K562 (cell line): ENCODE measurements around the gene WDHD1. TPM values are rescaled to one million over a fixed set of nuclear protein-coding genes. Genes with fewer than 3 reads are reported as not detected.

Experiments used
- ATAC-seq: fragments of 200-7000 bp; cut with Tn5 transposase; 3 replicates; pipeline ENCODE4 v1.9.1; 2020; ENCODE audit warnings: moderate library complexity
- BruUV-seq: library from RNA; stranded (reverse); fragments of 400-500 nt; replicated peaks from 2 replicates; lab custom pipeline; 2021; lab: Mats Ljungman, UMichigan
- CTCF ChIA-PET: fragments of 300-600 bp; formaldehyde crosslinking; extraction: SDS; loops from one replicate; lab custom pipeline; 2021; ENCODE audit warnings: low intra/inter-chr PET ratio; lab: Yijun Ruan, JAX
- POLR2A ChIA-PET: fragments of 300-600, 350-650 bp; sonication (Branson Sonifier 250); formaldehyde crosslinking; extraction: SDS; loops from one replicate; lab custom pipeline; 2021; ENCODE audit warnings: antibody characterized with exemption, inconsistent platforms; lab: Yijun Ruan, JAX
- DNase-seq, 4 experiments: peaks; one replicate each; pipeline versions ENCODE4 v3.0.0 to v3.0.0-alpha.2; 2011 to 2018; ENCODE audit warnings: low spot score in 3 of 4, mixed read lengths in 3 of 4; ENCODE audit errors: extremely low read depth in 1 of 4
- FAIRE-seq: peaks from 2 replicates; lab custom pipeline; 2011; peaks lifted over from hg19 to GRCh38; lab: Jason Lieb, UNC
- H2AFZ ChIP-seq: 2 replicates; pipeline ENCODE4 v1.6.0; 2011; ENCODE audit warnings: low read depth, low read length, control low read depth, inconsistent platforms
- H3K27ac ChIP-seq: fragments of 200-600 bp; 3 replicates; pipeline ENCODE4 v1.8.0; 2011; ENCODE audit warnings: low read depth, mild to moderate bottlenecking, control low read depth, inconsistent platforms, low read length, moderate library complexity, mixed read lengths; ENCODE audit errors: extremely low read depth
- H3K27me3 ChIP-seq, 2 experiments: fragments of 300-600 bp in 1 of 2; 2 replicates in 1 of 2; 3 replicates in 1 of 2; pipeline versions ENCODE4 v1.6.0 to v1.8.0; 2011; ENCODE audit warnings: inconsistent platforms in 2 of 2, low read length in 2 of 2, mild to moderate bottlenecking in 1 of 2, mixed read lengths in 1 of 2, moderate library complexity in 1 of 2; ENCODE audit not compliant: control insufficient read depth in 2 of 2, insufficient read depth in 2 of 2
- H3K36me3 ChIP-seq: fragments of 300-600 bp; 3 replicates; pipeline ENCODE4 v1.8.0; 2011; ENCODE audit warnings: mild to moderate bottlenecking, low read length, inconsistent platforms; ENCODE audit not compliant: control insufficient read depth, insufficient read depth
- H3K4me1 ChIP-seq, 2 experiments: fragments of 200-600 bp in 1 of 2; replicated peaks in 1 of 2; 2 replicates in 1 of 2; 3 replicates in 1 of 2; pipeline versions ENCODE4 v1.5.1 to v1.8.0; 2011; ENCODE audit warnings: inconsistent platforms in 2 of 2, low read length in 2 of 2, mild to moderate bottlenecking in 1 of 2, mixed read lengths in 1 of 2, moderate library complexity in 1 of 2; ENCODE audit not compliant: control insufficient read depth in 2 of 2, insufficient read depth in 2 of 2
- H3K4me2 ChIP-seq: 2 replicates; pipeline ENCODE4 v1.6.1; 2011; ENCODE audit warnings: low read length, control low read depth, inconsistent platforms, mixed read lengths; ENCODE audit not compliant: insufficient read depth
- H3K4me3 ChIP-seq: fragments of 200-600 bp; sonication (generic), shearing (Covaris generic); 2 replicates; pipeline ENCODE4 v1.5.1; 2016; ENCODE audit warnings: control low read depth, inconsistent platforms
- H3K79me2 ChIP-seq: fragments of 200-600 bp; 3 replicates; pipeline ENCODE4 v1.8.0; 2011; ENCODE audit warnings: low read length, inconsistent platforms; ENCODE audit not compliant: control insufficient read depth, insufficient read depth
- H3K9ac ChIP-seq, 2 experiments: 2 replicates each; pipeline versions ENCODE4 v1.6.0 to v1.6.1; 2011; ENCODE audit warnings: low read depth in 2 of 2, low read length in 2 of 2, control low read depth in 1 of 2, inconsistent platforms in 1 of 2, mild to moderate bottlenecking in 1 of 2, mixed read lengths in 1 of 2; ENCODE audit not compliant: insufficient read depth in 1 of 2
- H3K9me1 ChIP-seq: one replicate; pipeline ENCODE4 v1.6.0; 2011; ENCODE audit warnings: inconsistent platforms, mild to moderate bottlenecking, low read length, moderate library complexity; ENCODE audit not compliant: control insufficient read depth, insufficient read depth
- H3K9me3 ChIP-seq: replicated peaks from 2 replicates; pipeline ENCODE4 v1.5.1; 2011; ENCODE audit warnings: low read depth, low read length, inconsistent platforms; ENCODE audit not compliant: control insufficient read depth, insufficient read depth
- H4K20me1 ChIP-seq: replicated peaks from 2 replicates; pipeline ENCODE4 v1.6.1; 2011; ENCODE audit warnings: low read length, inconsistent platforms, mixed read lengths; ENCODE audit not compliant: control insufficient read depth, insufficient read depth
- BCLAF1 ChIP-seq, 2 experiments: fragments of 450-650 bp in 1 of 2; IDR thresholded peaks; 2 replicates each; pipeline ENCODE4 v1.6.1; 2011 to 2017; ENCODE audit warnings: low read depth in 2 of 2, antibody characterized with exemption in 1 of 2, borderline replicate concordance in 1 of 2, low read length in 1 of 2, mild to moderate bottlenecking in 1 of 2, mixed read lengths in 1 of 2; ENCODE audit not compliant: control insufficient read depth in 1 of 2
- CHCHD3 ChIP-seq: fragments of 250-450 bp; sonication (Bioruptor Pico); IDR thresholded peaks from 2 replicates; pipeline ENCODE4 v2.1.2; 2022; ENCODE audit warnings: mild to moderate bottlenecking
- FOXP1 ChIP-seq: sonication (generic); formaldehyde crosslinking; IDR thresholded peaks from 2 replicates; pipeline ENCODE4 v1.8.0; 2022; ENCODE audit warnings: mild to moderate bottlenecking, missing genetic modification reagents
- FUS ChIP-seq: fragments of 200-400 bp; formaldehyde crosslinking; optimal IDR thresholded peaks from 2 replicates; pipeline ENCODE3; 2017; ENCODE audit warnings: low read depth, low read length
- GATAD2B ChIP-seq: fragments of 450-650 bp; IDR thresholded peaks from 2 replicates; pipeline ENCODE4 v1.6.1; 2017; ENCODE audit warnings: mild to moderate bottlenecking, borderline replicate concordance
- KLF1 ChIP-seq: fragments of 450-650 bp; IDR thresholded peaks from 2 replicates; pipeline ENCODE4 v1.6.1; 2016; ENCODE audit warnings: missing genetic modification characterization, missing compliant biosample characterization
- MCM5 ChIP-seq: fragments of 450-650 bp; IDR thresholded peaks from 2 replicates; pipeline ENCODE4 v1.6.1; 2016; ENCODE audit warnings: low read depth
- TCF15 ChIP-seq: fragments of 250-450 bp; sonication (Bioruptor Pico); IDR thresholded peaks from 2 replicates; pipeline ENCODE4 v1.8.0; 2022; ENCODE audit warnings: moderate library complexity, mild to moderate bottlenecking, inconsistent platforms
- THRB ChIP-seq: fragments of 450-650 bp; formaldehyde crosslinking; conservative IDR thresholded peaks from 2 replicates; pipeline ENCODE4 v1.4.0; 2022; ENCODE audit warnings: mild to moderate bottlenecking, missing genetic modification characterization
- ZKSCAN8 ChIP-seq: fragments of 200-800 bp; sonication (Bioruptor generic); IDR thresholded peaks from 2 replicates; pipeline ENCODE4 v1.6.1; 2016; ENCODE audit warnings: missing genetic modification characterization, missing compliant biosample characterization
- ZNF133 ChIP-seq: fragments of 250-450 bp; sonication (Bioruptor Pico); IDR thresholded peaks from 2 replicates; pipeline ENCODE4 v1.4.0; 2020; ENCODE audit warnings: mild to moderate bottlenecking
- ZNF766 ChIP-seq: fragments of 200-800 bp; sonication (Bioruptor generic); conservative IDR thresholded peaks from 2 replicates; pipeline ENCODE4 v1.6.1; 2016; ENCODE audit warnings: missing genetic modification characterization, missing compliant biosample characterization
- WGBS: fragments of 100-300 bp; shearing (Covaris generic); methylation state at CpG from one replicate; pipeline ENCODE4 v1.1.6; 2016; ENCODE audit warnings: low coverage, mixed read lengths; ENCODE audit not compliant: insufficient coverage; ENCODE audit errors: missing lambda C conversion rate; 5-methylcytosine and 5-hydroxymethylcytosine counted together
- in situ Hi-C: fragments of 300-500 bp; cut with MboI; formaldehyde crosslinking; loops from 4 replicates; pipeline ENCODE4 v1.15.0; 2018; ENCODE audit warnings: inconsistent platforms, mixed read lengths
- intact Hi-C: fragments of 100-400 bp; cut with micrococcal nuclease; formaldehyde crosslinking; loops from 2 replicates; pipeline ENCODE4 v1.14.2; 2022
- polyA plus RNA-seq, 8 experiments: library from polyadenylated mRNA; depleted of rRNA in 4 of 8; stranded (reverse) in 5 of 8; unstranded in 3 of 8; fragments of >200 nt; fragmentation: Nextera tagmentation in 2 of 8; fragmentation: Illumina TruSeq in 1 of 8; extraction: Ambion mirVana in 2 of 8; extraction: Trizol in 1 of 8; gene quantifications; 2 replicates each; pipeline versions ENCODE4 v1.2.1 to v1.2.3, GENCODE V29; 2011 to 2014; ENCODE audit warnings: inconsistent platforms in 1 of 8, missing spikeins in 1 of 8
- total RNA-seq, 7 experiments: library from RNA; depleted of rRNA in 6 of 7; stranded (reverse); fragments of >200 nt in 6 of 7; fragmentation: Illumina TruSeq in 2 of 7; extraction: Trizol in 2 of 7; gene quantifications; 2 replicates each; pipeline versions ENCODE4 v1.2.1 to v1.2.3, GENCODE V29; 2011 to 2021; ENCODE audit warnings: low replicate concordance in 1 of 7
- TF ChIP-seq, protein P1 (sequence below): fragments of 450-650 bp; IDR thresholded peaks from one replicate; pipeline ENCODE4 v1.6.1; 2018; ENCODE audit warnings: mild to moderate bottlenecking, moderate library complexity; ENCODE audit not compliant: partially characterized antibody
- TF ChIP-seq, protein P2 (sequence below): fragments of 450-650 bp; IDR thresholded peaks from 2 replicates; pipeline ENCODE4 v1.6.1; 2016

WDHD1 gene
- total and polyA plus RNA-seq, 9 of the 15 experiments (the other 6 are each of a cell fraction or from before 2014, with no cell fraction given) = 11.7 to 39.1 (median 30.0) TPM

DNA sequence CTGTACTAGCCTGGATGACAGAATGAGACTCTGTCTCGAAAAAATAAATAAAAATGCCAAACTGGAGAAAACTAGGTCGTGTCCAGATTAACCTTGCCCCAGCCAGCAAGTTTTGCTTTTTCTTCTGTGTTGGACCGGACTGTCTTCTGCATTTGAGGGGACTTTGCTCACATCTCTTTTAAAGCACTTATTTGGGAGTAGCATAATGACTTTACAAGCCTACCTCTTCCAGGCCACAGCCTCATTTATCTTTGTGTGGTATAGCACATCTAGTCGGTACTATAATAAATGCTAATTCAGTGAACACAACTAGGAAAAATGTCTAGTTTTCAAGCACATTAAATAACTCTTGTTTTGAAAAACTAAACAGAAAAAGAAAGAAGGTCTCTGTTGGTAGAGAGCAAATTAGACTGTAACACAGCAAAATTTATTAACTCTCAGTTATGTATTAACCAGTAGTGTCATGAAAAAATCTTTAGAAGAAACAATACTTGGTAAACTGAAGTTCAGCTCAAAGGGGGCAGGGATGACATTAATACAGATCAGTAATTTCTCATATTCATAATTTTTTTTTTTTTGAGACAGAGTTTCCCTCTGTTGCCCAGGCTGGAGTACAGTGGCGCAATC is 52.0 kb downstream of the WDHD1 start:
- Histone ChIP-seq H3K9me3 (no peaks in the 10 kb centered on the region), H3K4me1 (no peaks in the 10 kb centered on the region), H3K27ac (no peak overlapping the region), H4K20me1 (no peaks in the 10 kb centered on the region), H3K9me1 (no peaks in the 10 kb centered on the region), H3K79me2 (no peaks in the 10 kb centered on the region), H3K4me3 (no peak overlapping the region), H3K27me3 (no peaks in the 10 kb centered on the region), H2AFZ (no peak overlapping the region), H3K4me2 (no peak overlapping the region), H3K9ac (no peak overlapping the region), H3K36me3 (peaks cover 43% of the 10 kb centered on the region; the same call in 2 of the 3 replicates)
- in situ Hi-C loops = no loop called here
- TF ChIP-seq FUS = no peak
- TF ChIP-seq GATAD2B = no peak
- no peak for TF ChIP-seq CHCHD3 (CRISPR knock-in tag)
- TF ChIP-seq MCM5 = no peak
- TF ChIP-seq ZNF766 (CRISPR knock-in tag) = no peak
- TF ChIP-seq KLF1 = no peak
- TF ChIP-seq, protein P1, sequence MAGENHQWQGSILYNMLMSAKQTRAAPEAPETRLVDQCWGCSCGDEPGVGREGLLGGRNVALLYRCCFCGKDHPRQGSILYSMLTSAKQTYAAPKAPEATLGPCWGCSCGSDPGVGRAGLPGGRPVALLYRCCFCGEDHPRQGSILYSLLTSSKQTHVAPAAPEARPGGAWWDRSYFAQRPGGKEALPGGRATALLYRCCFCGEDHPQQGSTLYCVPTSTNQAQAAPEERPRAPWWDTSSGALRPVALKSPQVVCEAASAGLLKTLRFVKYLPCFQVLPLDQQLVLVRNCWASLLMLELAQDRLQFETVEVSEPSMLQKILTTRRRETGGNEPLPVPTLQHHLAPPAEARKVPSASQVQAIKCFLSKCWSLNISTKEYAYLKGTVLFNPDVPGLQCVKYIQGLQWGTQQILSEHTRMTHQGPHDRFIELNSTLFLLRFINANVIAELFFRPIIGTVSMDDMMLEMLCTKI = no peak
- TF ChIP-seq ZKSCAN8 = no peak
- no peak for TF ChIP-seq TCF15 (CRISPR knock-in tag)
- no peak for TF ChIP-seq THRB (CRISPR knock-in tag)
- TF ChIP-seq ZNF133 (CRISPR knock-in tag) = no peak
- TF ChIP-seq BCLAF1 (IDR thresholded peaks at IDR 0.05; ENCODE audit: borderline replicate concordance in 1 of 2, control insufficient read depth in 1 of 2, low read depth in 2 of 2, low read length in 1 of 2) = no peak
- TF ChIP-seq FOXP1 (CRISPR knock-in tag) = no peak
- TF ChIP-seq, protein P2, sequence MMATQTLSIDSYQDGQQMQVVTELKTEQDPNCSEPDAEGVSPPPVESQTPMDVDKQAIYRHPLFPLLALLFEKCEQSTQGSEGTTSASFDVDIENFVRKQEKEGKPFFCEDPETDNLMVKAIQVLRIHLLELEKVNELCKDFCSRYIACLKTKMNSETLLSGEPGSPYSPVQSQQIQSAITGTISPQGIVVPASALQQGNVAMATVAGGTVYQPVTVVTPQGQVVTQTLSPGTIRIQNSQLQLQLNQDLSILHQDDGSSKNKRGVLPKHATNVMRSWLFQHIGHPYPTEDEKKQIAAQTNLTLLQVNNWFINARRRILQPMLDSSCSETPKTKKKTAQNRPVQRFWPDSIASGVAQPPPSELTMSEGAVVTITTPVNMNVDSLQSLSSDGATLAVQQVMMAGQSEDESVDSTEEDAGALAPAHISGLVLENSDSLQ = no peak
- POLR2A ChIA-PET = interaction anchor here (1.6 kb wide), 1 partner anchor 156 kb away, joined by 3 read pairs; no protein-coding TSS in a partner anchor
- FAIRE-seq (no peak), ATAC-seq (no peak), DNase-seq (no peak)
- 90% methylated on average over 5 of the region's 5 CpGs for WGBS
- intact Hi-C loops = no loop called here
- no TSS peak for BruUV-seq
- CTCF ChIA-PET = no interaction called here
